Gastroesophageal sphincter (tissue), 3 donors: ENCODE results near the gene PDLIM5.
A peak's percentile ranks its signal among the peaks of the same experiment; 100 is the strongest.

ENCODE experiments used
- CTCF ChIP-seq, 4 experiments: fragments of 200-600 bp in 2 of 4; fragments of 450-650 bp in 2 of 4; sonication (generic) in 1 of 4; IDR thresholded peaks; one replicate each; pipeline ENCODE4 v1.5.1; 2017 to 2019; ENCODE audit warnings: antibody characterized with exemption in 4 of 4, mild to moderate bottlenecking in 2 of 4, moderate library complexity in 2 of 4
- POLR2A ChIP-seq, 2 donors: fragments of 450-650 bp; IDR thresholded peaks; one replicate each; pipeline ENCODE4 v1.6.1; 2017; ENCODE audit warnings: antibody characterized with exemption in 2 of 2, mild to moderate bottlenecking in 2 of 2, moderate library complexity in 1 of 2
- POLR2AphosphoS5 ChIP-seq: sonication (generic); formaldehyde crosslinking; IDR thresholded peaks from one replicate; pipeline ENCODE4 v1.6.1; 2017; ENCODE audit warnings: antibody characterized with exemption

- TF ChIP-seq CTCF (IDR thresholded peaks at IDR 0.05) (peak; percentile 71 to 86 (median 80)), POLR2A (IDR thresholded peaks at IDR 0.05) (no peak), POLR2AphosphoS5 (no peak)
These were observed 44.9 kb upstream of the PDLIM5 start for GRCh38 chr4:94406668-94407437.
